Endothelial cell of umbilical vein (primary cell): Measurements from ENCODE around the gene CEACAM6. TPM values are rescaled to one million over a fixed set of nuclear protein-coding genes. Genes with fewer than 3 reads are reported as not detected.

Experiments
- BruUV-seq: library from RNA; stranded (reverse); fragments of 400-500 nt; replicated peaks from 2 replicates; lab custom pipeline; 2021; lab: Mats Ljungman, UMichigan
- CTCF ChIA-PET: fragments of 300-600, 350-600 bp; sonication (Branson Sonifier 250); formaldehyde crosslinking; loops from one replicate; lab custom pipeline; 2021; ENCODE audit warnings: antibody characterized with exemption, inconsistent platforms; lab: Charles Lee
- POLR2A ChIA-PET: fragments of 300-600, 350-600 bp; sonication (Branson Sonifier 250); formaldehyde crosslinking; loops from one replicate; lab custom pipeline; 2021; ENCODE audit warnings: antibody characterized with exemption, inconsistent platforms; lab: Charles Lee
- DNase-seq: peaks from one replicate; pipeline ENCODE4 v3.0.0-alpha.2; 2011; ENCODE audit warnings: low read depth, low spot score
- FAIRE-seq: peaks from 2 replicates; lab custom pipeline; 2011; peaks lifted over from hg19 to GRCh38; lab: Jason Lieb, UNC
- H2AFZ ChIP-seq: 2 replicates; pipeline ENCODE4 v1.6.0; 2012; ENCODE audit warnings: low read depth, low read length, control low read depth, inconsistent platforms
- H3K27ac ChIP-seq: 2 replicates; pipeline ENCODE4 v1.5.1; 2011; ENCODE audit warnings: low read depth, mild to moderate bottlenecking, control low read depth, low read length, moderate library complexity; ENCODE audit not compliant: insufficient read depth
- H3K27me3 ChIP-seq, 2 experiments: 2 replicates each; pipeline versions ENCODE4 v1.6.0 to v1.6.1; 2011; ENCODE audit warnings: low read length in 2 of 2, mixed read lengths in 1 of 2; ENCODE audit not compliant: control insufficient read depth in 2 of 2, insufficient read depth in 2 of 2
- H3K36me3 ChIP-seq, 2 experiments: 2 replicates in 1 of 2; 3 replicates in 1 of 2; pipeline ENCODE4 v1.5.1; 2011; ENCODE audit warnings: low read length in 2 of 2, mild to moderate bottlenecking in 1 of 2, moderate library complexity in 1 of 2; ENCODE audit not compliant: control insufficient read depth in 2 of 2, insufficient read depth in 2 of 2; ENCODE audit errors: extremely low read depth in 1 of 2
- H3K4me1 ChIP-seq: 3 replicates; pipeline ENCODE4 v1.5.1; 2011; ENCODE audit warnings: mild to moderate bottlenecking, low read length; ENCODE audit not compliant: control insufficient read depth, insufficient read depth; ENCODE audit errors: extremely low read depth
- H3K4me2 ChIP-seq: 2 replicates; pipeline ENCODE4 v1.6.1; 2011; ENCODE audit warnings: low read length, control low read depth, mixed read lengths; ENCODE audit not compliant: insufficient read depth
- H3K4me3 ChIP-seq, 3 experiments: fragments of 200-600 bp in 1 of 3; sonication (generic), shearing (Covaris generic) in 1 of 3; replicated peaks in 1 of 3; 2 replicates each; pipeline ENCODE4 v1.5.1; 2011 to 2016; ENCODE audit warnings: control low read depth in 3 of 3, low read length in 3 of 3, mild to moderate bottlenecking in 2 of 3, inconsistent platforms in 1 of 3, low read depth in 1 of 3, moderate library complexity in 1 of 3; ENCODE audit not compliant: insufficient read depth in 1 of 3
- H3K79me2 ChIP-seq: 2 replicates; pipeline ENCODE4 v1.6.0; 2012; ENCODE audit warnings: low read length, inconsistent platforms; ENCODE audit not compliant: control insufficient read depth, insufficient read depth
- H3K9ac ChIP-seq: replicated peaks from 2 replicates; pipeline ENCODE3; 2011; ENCODE audit warnings: low read length, control low read depth; ENCODE audit not compliant: insufficient read depth; ENCODE audit errors: extremely low read depth
- H3K9me1 ChIP-seq: replicated peaks from 3 replicates; pipeline ENCODE4 v1.6.0; 2011; ENCODE audit warnings: mild to moderate bottlenecking, low read length; ENCODE audit not compliant: control insufficient read depth, insufficient read depth; ENCODE audit errors: extremely low read depth
- H3K9me3 ChIP-seq: replicated peaks from 2 replicates; pipeline ENCODE4 v1.5.1; 2012; ENCODE audit warnings: low read length, inconsistent platforms; ENCODE audit not compliant: control insufficient read depth, insufficient read depth
- H4K20me1 ChIP-seq: replicated peaks from 2 replicates; pipeline ENCODE3; 2011; ENCODE audit warnings: mild to moderate bottlenecking, low read length; ENCODE audit not compliant: control insufficient read depth, insufficient read depth; ENCODE audit errors: extremely low read depth
- EZH2 ChIP-seq: IDR thresholded peaks from 2 replicates; pipeline ENCODE4 v1.6.1; 2012; ENCODE audit warnings: borderline replicate concordance, low read depth, mild to moderate bottlenecking, moderate library complexity, low read length, inconsistent platforms; ENCODE audit not compliant: severe bottlenecking
- FOS ChIP-seq: IDR thresholded peaks from 2 replicates; pipeline ENCODE4 v1.6.1; 2011; ENCODE audit warnings: mild to moderate bottlenecking, low read length, moderate library complexity, borderline replicate concordance; ENCODE audit not compliant: insufficient read depth
- GATA2 ChIP-seq: IDR thresholded peaks from 2 replicates; pipeline ENCODE4 v1.7.0; 2011; ENCODE audit warnings: low read depth, mild to moderate bottlenecking, moderate library complexity, mixed read lengths, low read length; ENCODE audit not compliant: insufficient read length, insufficient read depth
- JUN ChIP-seq: IDR thresholded peaks from 2 replicates; pipeline ENCODE4 v1.6.1; 2011; ENCODE audit warnings: borderline replicate concordance, low read depth; ENCODE audit not compliant: insufficient read length, insufficient read depth
- MYC ChIP-seq: IDR thresholded peaks from one replicate; pipeline ENCODE4 v1.6.1; 2011; ENCODE audit warnings: mild to moderate bottlenecking, low read depth, low read length
- POLR2A ChIP-seq: IDR thresholded peaks from 2 replicates; pipeline ENCODE4 v1.6.1; 2012; ENCODE audit warnings: low read depth, mild to moderate bottlenecking, control low read depth, low read length
- POLR2AphosphoS5 ChIP-seq: IDR thresholded peaks from 2 replicates; pipeline ENCODE4 v1.6.1; 2012; ENCODE audit warnings: low read depth, mild to moderate bottlenecking, control low read depth, low read length, moderate library complexity; ENCODE audit not compliant: insufficient read depth
- dilution Hi-C: fragments of 300-500 bp; cut with MboI; formaldehyde crosslinking; loops from one replicate; pipeline ENCODE4 v1.15.0; 2019; ENCODE audit warnings: low sequenced_read_pairs; ENCODE audit not compliant: extremely low pct_ligation_motif_present
- intact Hi-C: fragments of 100-400 bp; cut with micrococcal nuclease; formaldehyde crosslinking; loops from one replicate; pipeline ENCODE4 v1.10.0; 2022
- polyA plus RNA-seq, 4 experiments: library from polyadenylated mRNA; depleted of rRNA in 3 of 4; stranded (reverse) in 3 of 4; unstranded in 1 of 4; fragments of >200 nt; gene quantifications; 2 replicates each; pipeline versions ENCODE4 v1.2.1 to v1.2.3, GENCODE V29; 2011 to 2012; ENCODE audit warnings: missing spikeins in 1 of 4
- total RNA-seq: library from RNA; stranded (reverse); gene quantifications from 2 replicates; pipeline ENCODE4 v1.2.3, GENCODE V29; 2021
- TF ChIP-seq, protein P1 (sequence below), 2 donors: IDR thresholded peaks; 1 replicate in 1 of 2; 2 replicates in 1 of 2; pipeline ENCODE4 v1.5.1; 2011; ENCODE audit warnings: low read length in 2 of 2, mild to moderate bottlenecking in 2 of 2, moderate library complexity in 2 of 2, control low read depth in 1 of 2, inconsistent platforms in 1 of 2, low read depth in 1 of 2; ENCODE audit not compliant: insufficient read depth in 1 of 2; ENCODE audit errors: extremely low read depth in 1 of 2
- TF ChIP-seq, protein P2 (sequence below): IDR thresholded peaks from 2 replicates; pipeline ENCODE4 v1.6.1; 2011; ENCODE audit not compliant: insufficient read depth, insufficient read length

Gene CEACAM6
- total and polyA plus RNA-seq, 2 donors (not counting 3 experiments of a cell fraction or from before 2014, with no cell fraction given), result not detected

DNA sequence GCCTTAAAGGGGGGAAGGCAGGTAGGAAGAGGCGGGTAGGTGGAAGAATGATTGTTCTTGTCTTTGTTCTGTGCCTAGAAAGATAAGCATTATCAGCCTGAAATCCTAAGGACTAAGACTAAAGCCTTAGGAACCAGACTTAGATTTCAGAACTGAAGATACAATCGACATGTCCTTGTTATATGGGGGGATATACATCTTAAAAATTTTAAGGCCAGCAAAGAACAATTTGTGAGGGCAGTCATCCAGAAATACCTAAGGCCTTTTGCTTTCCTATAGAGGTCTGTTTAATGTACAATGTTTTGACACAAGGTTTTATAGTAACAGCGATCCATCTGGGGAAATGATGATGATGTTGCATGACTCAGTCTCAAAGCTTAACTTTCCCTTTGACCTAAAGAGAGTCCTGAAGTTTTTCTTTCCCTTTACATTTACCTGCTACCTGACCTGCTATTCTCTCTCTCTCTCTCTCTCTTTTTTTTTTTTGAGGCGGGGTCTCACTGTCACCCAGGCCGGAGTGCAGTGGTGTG is 20.2 kb upstream of the CEACAM6 start:
- no TSS peak for BruUV-seq
- dilution Hi-C loops, result no loop called here

DNA sequence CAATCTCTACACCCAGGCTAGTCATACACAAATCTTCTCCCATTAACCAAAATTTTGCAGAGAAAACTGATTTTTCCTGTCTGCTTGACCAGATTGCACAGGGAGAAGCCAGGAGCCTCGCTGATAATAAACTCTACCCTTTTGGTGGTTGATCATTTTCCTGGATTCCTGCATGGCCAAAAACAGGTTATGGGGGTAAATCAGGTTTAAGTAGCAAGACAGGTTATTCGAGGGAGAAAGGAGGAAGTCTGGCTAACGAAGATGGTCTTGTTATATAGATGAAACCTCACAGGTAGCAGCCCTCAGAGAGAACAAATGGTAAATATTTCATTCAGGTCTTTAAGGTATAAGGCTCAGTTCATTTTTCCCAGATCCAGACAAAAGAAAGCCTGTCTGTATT is 16.0 kb upstream of the CEACAM6 start:
- H2AFZ ChIP-seq, result no peak overlapping the region
- H3K4me1 ChIP-seq, result no peaks in the 10 kb centered on the region
- no peak for FAIRE-seq
- H3K4me2 ChIP-seq, result no peak overlapping the region
- H3K36me3 ChIP-seq, result no peaks in the 10 kb centered on the region
- TF ChIP-seq MYC (no peak), GATA2 (no peak), POLR2AphosphoS5 (no peak), POLR2A (no peak), FOS (no peak), EZH2 (no peak), JUN (no peak)
- TF ChIP-seq, protein P1, sequence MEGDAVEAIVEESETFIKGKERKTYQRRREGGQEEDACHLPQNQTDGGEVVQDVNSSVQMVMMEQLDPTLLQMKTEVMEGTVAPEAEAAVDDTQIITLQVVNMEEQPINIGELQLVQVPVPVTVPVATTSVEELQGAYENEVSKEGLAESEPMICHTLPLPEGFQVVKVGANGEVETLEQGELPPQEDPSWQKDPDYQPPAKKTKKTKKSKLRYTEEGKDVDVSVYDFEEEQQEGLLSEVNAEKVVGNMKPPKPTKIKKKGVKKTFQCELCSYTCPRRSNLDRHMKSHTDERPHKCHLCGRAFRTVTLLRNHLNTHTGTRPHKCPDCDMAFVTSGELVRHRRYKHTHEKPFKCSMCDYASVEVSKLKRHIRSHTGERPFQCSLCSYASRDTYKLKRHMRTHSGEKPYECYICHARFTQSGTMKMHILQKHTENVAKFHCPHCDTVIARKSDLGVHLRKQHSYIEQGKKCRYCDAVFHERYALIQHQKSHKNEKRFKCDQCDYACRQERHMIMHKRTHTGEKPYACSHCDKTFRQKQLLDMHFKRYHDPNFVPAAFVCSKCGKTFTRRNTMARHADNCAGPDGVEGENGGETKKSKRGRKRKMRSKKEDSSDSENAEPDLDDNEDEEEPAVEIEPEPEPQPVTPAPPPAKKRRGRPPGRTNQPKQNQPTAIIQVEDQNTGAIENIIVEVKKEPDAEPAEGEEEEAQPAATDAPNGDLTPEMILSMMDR (IDR thresholded peaks at IDR 0.05; ENCODE audit: extremely low read depth in 1 of 2, insufficient read depth in 1 of 2, low read depth in 1 of 2, low read length in 2 of 2), result no peak
- TF ChIP-seq, protein P2, sequence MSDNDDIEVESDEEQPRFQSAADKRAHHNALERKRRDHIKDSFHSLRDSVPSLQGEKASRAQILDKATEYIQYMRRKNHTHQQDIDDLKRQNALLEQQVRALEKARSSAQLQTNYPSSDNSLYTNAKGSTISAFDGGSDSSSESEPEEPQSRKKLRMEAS, result no peak
- H3K27me3 ChIP-seq, result peaks cover 5 to 6% of the 10 kb centered on the region in 2 experiments
- H3K4me3 ChIP-seq, result no peak overlapping the region
- H3K9me1 ChIP-seq, result no peaks in the 10 kb centered on the region
- H3K9ac ChIP-seq, result no peak overlapping the region
- ChIA-PET POLR2A (interaction anchor here (0.5 kb wide), 1 partner anchor 14 kb away, joined by 4 read pairs; no protein-coding TSS in a partner anchor), CTCF (interaction anchor here (0.9 to 1.5 kb wide), 4 partner anchors 12 to 97 kb away, joined by 3 to 6 read pairs (median 4); no protein-coding TSS in a partner anchor)
- no TSS peak for BruUV-seq
- no peak for DNase-seq
- intact Hi-C loops (no loop called here), dilution Hi-C loops (no loop called here)
- no peaks in the 10 kb centered on the region for H4K20me1 ChIP-seq
- H3K27ac ChIP-seq, result no peak overlapping the region
- H3K79me2 ChIP-seq, result no peaks in the 10 kb centered on the region
- H3K9me3 ChIP-seq, result no peaks in the 10 kb centered on the region

More for the DNA sequence above, 20.2 kb upstream of the CEACAM6 start:
- POLR2A ChIA-PET, result no interaction called here
- no peaks in the 10 kb centered on the region for H3K9me1 ChIP-seq
- peaks cover 5 to 6% of the 10 kb centered on the region in 2 experiments for H3K27me3 ChIP-seq
- no peak for DNase-seq
- H3K4me3 ChIP-seq, result no peak overlapping the region
- H3K4me1 ChIP-seq, result no peaks in the 10 kb centered on the region
- no peaks in the 10 kb centered on the region for H3K36me3 ChIP-seq
- H3K27ac ChIP-seq, result no peak overlapping the region
- no peak for FAIRE-seq
- H3K79me2 ChIP-seq, result no peaks in the 10 kb centered on the region
- TF ChIP-seq POLR2AphosphoS5 (no peak), EZH2 (no peak), POLR2A (no peak), JUN (no peak), GATA2 (no peak)
- CTCF ChIA-PET, result interaction anchor here (1.2 to 1.8 kb wide), 2 partner anchors 18 to 44 kb away, joined by 4 to 13 read pairs; no protein-coding TSS in a partner anchor
- H3K9me3 ChIP-seq, result no peaks in the 10 kb centered on the region
- no peak overlapping the region for H3K9ac ChIP-seq
- no peaks in the 10 kb centered on the region for H4K20me1 ChIP-seq
- intact Hi-C loops, result no loop called here
- no peak overlapping the region for H2AFZ ChIP-seq
- no peak overlapping the region for H3K4me2 ChIP-seq
